Hepatocyte (in vitro differentiated cells): ENCODE measurements around the gene FBXL12. TPM values are rescaled to one million over a fixed set of nuclear protein-coding genes. Genes with fewer than 3 reads are reported as not detected.

ENCODE experiments used
- DNase-seq: peaks from one replicate; pipeline ENCODE4 v3.0.0-alpha.2; 2016; ENCODE audit warnings: low spot score
- H2AFZ ChIP-seq: fragments of 200-600 bp; sonication (generic); 2 replicates; pipeline ENCODE4 v1.6.0; 2016; ENCODE audit warnings: antibody characterized with exemption, mild to moderate bottlenecking
- H3K27ac ChIP-seq: fragments of 200-600 bp; sonication (generic); 2 replicates; pipeline ENCODE4 v1.5.1; 2016; ENCODE audit warnings: mild to moderate bottlenecking
- H3K27me3 ChIP-seq: fragments of 200-600 bp; sonication (generic); 2 replicates; pipeline ENCODE4 v1.6.1; 2016
- H3K36me3 ChIP-seq: fragments of 200-600 bp; sonication (generic); replicated peaks from 2 replicates; pipeline ENCODE4 v1.5.1; 2016; ENCODE audit warnings: low read depth; ENCODE audit not compliant: insufficient read depth
- H3K4me1 ChIP-seq: fragments of 200-600 bp; sonication (generic); 2 replicates; pipeline ENCODE4 v1.5.1; 2016; ENCODE audit warnings: mild to moderate bottlenecking, moderate library complexity; ENCODE audit not compliant: insufficient read depth
- H3K4me2 ChIP-seq: fragments of 200-600 bp; sonication (generic); 2 replicates; pipeline ENCODE4 v1.6.0; 2016
- H3K4me3 ChIP-seq: fragments of 200-600 bp; sonication (generic); 2 replicates; pipeline ENCODE4 v1.5.1; 2016; ENCODE audit warnings: mild to moderate bottlenecking
- H3K79me2 ChIP-seq: fragments of 200-600 bp; sonication (generic); 2 replicates; pipeline ENCODE4 v1.6.0; 2017; ENCODE audit warnings: mild to moderate bottlenecking
- H3K9me2 ChIP-seq: fragments of 200-600 bp; sonication (generic); replicated peaks from 2 replicates; pipeline ENCODE4 v1.6.0; 2017; ENCODE audit warnings: mild to moderate bottlenecking; ENCODE audit not compliant: insufficient read depth
- H3K9me3 ChIP-seq: fragments of 200-600 bp; sonication (generic); 2 replicates; pipeline ENCODE4 v1.5.1; 2016; ENCODE audit warnings: low read depth, mild to moderate bottlenecking
- H4K20me1 ChIP-seq: fragments of 200-600 bp; sonication (generic); 2 replicates; pipeline ENCODE4 v1.6.0; 2016; ENCODE audit warnings: mild to moderate bottlenecking; ENCODE audit not compliant: insufficient read depth, poor library complexity, severe bottlenecking
- CTCF ChIP-seq: fragments of 200-600 bp; sonication (generic); IDR thresholded peaks from 2 replicates; pipeline ENCODE4 v1.5.1; 2016; ENCODE audit warnings: antibody characterized with exemption, mild to moderate bottlenecking; ENCODE audit not compliant: poor library complexity
- EZH2 ChIP-seq: fragments of 200-600 bp; sonication (generic); IDR thresholded peaks from 2 replicates; pipeline ENCODE4 v1.6.1; 2016; ENCODE audit warnings: antibody characterized with exemption, mild to moderate bottlenecking, borderline replicate concordance
- EZH2phosphoT487 ChIP-seq: fragments of 200-600 bp; sonication (generic); IDR thresholded peaks from one replicate; pipeline ENCODE4 v1.6.1; 2018; ENCODE audit warnings: antibody characterized with exemption, mild to moderate bottlenecking, low read depth, moderate library complexity; ENCODE audit not compliant: unreplicated experiment, severe bottlenecking
- WGBS: methylation state at CpG from one replicate; pipeline ENCODE4 v1.1.6; 2016; ENCODE audit warnings: low lambda C conversion rate; ENCODE audit errors: missing lambda C conversion rate; 5-methylcytosine and 5-hydroxymethylcytosine counted together
- polyA plus RNA-seq: library from polyadenylated mRNA; unstranded; fragments of >200 nt; fragmentation: Nextera tagmentation; extraction: Ambion mirVana; gene quantifications from 2 replicates; pipeline ENCODE4 v1.2.1, GENCODE V29; 2016
- total RNA-seq: library from RNA; depleted of rRNA; stranded (reverse); fragments of >200 nt; gene quantifications from 2 replicates; pipeline ENCODE4 v1.2.3, GENCODE V29; 2014

The FBXL12 gene
- total and polyA plus RNA-seq, 2 experiments from 2014 or later: 33.1 to 42.3 TPM

- no peaks in the 10 kb centered on the region for H3K9me2 ChIP-seq
- no peak for DNase-seq
- H3K27ac ChIP-seq: no peak overlapping the region
- no peak for TF ChIP-seq EZH2
- TF ChIP-seq EZH2phosphoT487: no peak
- no peak for TF ChIP-seq CTCF
- no peak overlapping the region for H3K4me3 ChIP-seq
- 98% methylated on average over 21 of the region's 21 CpGs for WGBS
- H3K4me1 ChIP-seq: no peaks in the 10 kb centered on the region
- peaks cover 35% of the 10 kb centered on the region for H3K79me2 ChIP-seq
- H3K27me3 ChIP-seq: no peaks in the 10 kb centered on the region
- no peak overlapping the region for H2AFZ ChIP-seq
- no peaks in the 10 kb centered on the region for H3K9me3 ChIP-seq
- no peak overlapping the region for H3K4me2 ChIP-seq
- no peaks in the 10 kb centered on the region for H3K36me3 ChIP-seq
- H4K20me1 ChIP-seq: no peaks in the 10 kb centered on the region
These were observed 7.7 kb downstream of the FBXL12 start for GRCh38 chr19:9811139-9811538.

- Histone ChIP-seq H3K4me3 (no peak overlapping the region), H3K4me2 (no peak overlapping the region), H3K9me2 (no peaks in the 10 kb centered on the region), H3K36me3 (no peaks in the 10 kb centered on the region), H3K9me3 (no peaks in the 10 kb centered on the region), H3K4me1 (no peaks in the 10 kb centered on the region), H3K27me3 (no peaks in the 10 kb centered on the region), H2AFZ (no peak overlapping the region), H3K79me2 (peaks cover 15% of the 10 kb centered on the region), H4K20me1 (no peaks in the 10 kb centered on the region), H3K27ac (no peak overlapping the region)
- 97% methylated on average over 11 of the region's 11 CpGs for WGBS
- DNase-seq: no peak
- TF ChIP-seq EZH2 (no peak), EZH2phosphoT487 (no peak), CTCF (no peak)
These were observed 9.7 kb downstream of the FBXL12 start for GRCh38 chr19:9808855-9809824.

GRCh38 chr19:9806803-9807202 is 12.1 kb downstream of the FBXL12 start:
- Histone ChIP-seq H3K4me1 (no peaks in the 10 kb centered on the region), H3K36me3 (no peaks in the 10 kb centered on the region), H4K20me1 (no peaks in the 10 kb centered on the region), H3K4me2 (no peak overlapping the region), H2AFZ (no peak overlapping the region), H3K4me3 (no peak overlapping the region), H3K79me2 (no peaks in the 10 kb centered on the region), H3K9me3 (no peaks in the 10 kb centered on the region), H3K9me2 (no peaks in the 10 kb centered on the region), H3K27ac (no peak overlapping the region), H3K27me3 (no peaks in the 10 kb centered on the region)
- TF ChIP-seq CTCF (no peak), EZH2 (no peak), EZH2phosphoT487 (no peak)
- no peak for DNase-seq
- 93% methylated on average over 3 of the region's 3 CpGs for WGBS
